Neural crest cell (in vitro differentiated cells): ENCODE measurements around the gene NME9. TPM values are rescaled to one million over a fixed set of nuclear protein-coding genes. Genes with fewer than 3 reads are reported as not detected.

Experiments used
- DNase-seq: peaks from one replicate; pipeline ENCODE4 v3.0.0; 2021; ENCODE audit warnings: low read depth, mixed read lengths, low spot score
- H3K27ac Mint-ChIP-seq: one replicate; pipeline ENCODE4 v1.8.0; 2021; ENCODE audit warnings: mild to moderate bottlenecking, mixed read lengths; ENCODE audit not compliant: unreplicated experiment
- H3K27me3 Mint-ChIP-seq: 2 replicates; pipeline ENCODE4 v1.8.0; 2021; ENCODE audit warnings: low read depth, mild to moderate bottlenecking, mixed read lengths
- H3K36me3 Mint-ChIP-seq: 2 replicates; pipeline ENCODE4 v1.8.0; 2021; ENCODE audit warnings: low read depth, mild to moderate bottlenecking, mixed read lengths
- H3K4me1 Mint-ChIP-seq: 2 replicates; pipeline ENCODE4 v1.8.0; 2021; ENCODE audit warnings: mixed read lengths
- H3K4me3 Mint-ChIP-seq: one replicate; pipeline ENCODE4 v1.8.0; 2021; ENCODE audit warnings: mild to moderate bottlenecking, mixed read lengths
- H3K9me3 Mint-ChIP-seq: 2 replicates; pipeline ENCODE4 v1.8.0; 2021; ENCODE audit warnings: mixed read lengths
- CTCF ChIP-seq: fragments of 200-600 bp; sonication (generic); conservative IDR thresholded peaks from 2 replicates; pipeline ENCODE4 v1.5.0; 2021; ENCODE audit warnings: antibody characterized with exemption, mild to moderate bottlenecking
- total RNA-seq: library from RNA; stranded (reverse); gene quantifications from 2 replicates; pipeline ENCODE4 v1.2.1, GENCODE V29; 2021

Gene NME9
- total RNA-seq, 1 donor from 2014 or later = 0.79 TPM

GRCh38 chr3:138289701-138290100 is 40.0 kb downstream of the NME9 start:
- Mint-ChIP-seq H3K36me3 (peaks cover 30% of the 10 kb centered on the region), H3K4me1 (no peaks in the 10 kb centered on the region), H3K4me3 (no peak overlapping the region), H3K27ac (no peak overlapping the region), H3K27me3 (no peaks in the 10 kb centered on the region), H3K9me3 (no peaks in the 10 kb centered on the region)
- no peak for DNase-seq
- no peak for TF ChIP-seq CTCF

- Mint-ChIP-seq H3K27me3 (no peaks in the 10 kb centered on the region), H3K4me1 (no peaks in the 10 kb centered on the region), H3K9me3 (no peaks in the 10 kb centered on the region), H3K4me3 (no peak overlapping the region), H3K27ac (no peak overlapping the region), H3K36me3 (peaks cover 30% of the 10 kb centered on the region)
- no peak for DNase-seq
- TF ChIP-seq CTCF = no peak
Observed at GRCh38 chr3:138289260-138289659, 40.4 kb downstream of the NME9 start.

GRCh38 chr3:138284957-138285477 is 44.6 kb downstream of the NME9 start:
- TF ChIP-seq CTCF = no peak
- peaks cover 21% of the 10 kb centered on the region for H3K36me3 Mint-ChIP-seq
- H3K4me1 Mint-ChIP-seq = no peaks in the 10 kb centered on the region
- no peak overlapping the region for H3K4me3 Mint-ChIP-seq
- DNase-seq = no peak
- H3K27ac Mint-ChIP-seq = no peak overlapping the region
- no peaks in the 10 kb centered on the region for H3K27me3 Mint-ChIP-seq
- no peaks in the 10 kb centered on the region for H3K9me3 Mint-ChIP-seq

GRCh38 chr3:138284079-138284478 is 45.6 kb downstream of the NME9 start:
- no peaks in the 10 kb centered on the region for H3K27me3 Mint-ChIP-seq
- H3K4me1 Mint-ChIP-seq = no peaks in the 10 kb centered on the region
- DNase-seq = no peak
- peaks cover 12% of the 10 kb centered on the region for H3K36me3 Mint-ChIP-seq
- H3K4me3 Mint-ChIP-seq = no peak overlapping the region
- TF ChIP-seq CTCF = no peak
- H3K9me3 Mint-ChIP-seq = no peaks in the 10 kb centered on the region
- H3K27ac Mint-ChIP-seq = no peak overlapping the region

- H3K4me1 Mint-ChIP-seq = no peaks in the 10 kb centered on the region
- no peak overlapping the region for H3K27ac Mint-ChIP-seq
- no peaks in the 10 kb centered on the region for H3K9me3 Mint-ChIP-seq
- no peak overlapping the region for H3K4me3 Mint-ChIP-seq
- H3K27me3 Mint-ChIP-seq = no peaks in the 10 kb centered on the region
- DNase-seq = no peak
- no peak for TF ChIP-seq CTCF
- H3K36me3 Mint-ChIP-seq = peaks cover 5% of the 10 kb centered on the region
Observed at GRCh38 chr3:138282836-138283235, 46.8 kb downstream of the NME9 start.

- no peak for TF ChIP-seq CTCF
- H3K36me3 Mint-ChIP-seq = peaks cover 5% of the 10 kb centered on the region
- H3K27me3 Mint-ChIP-seq = no peaks in the 10 kb centered on the region
- no peak for DNase-seq
- H3K4me3 Mint-ChIP-seq = no peak overlapping the region
- no peaks in the 10 kb centered on the region for H3K4me1 Mint-ChIP-seq
- no peaks in the 10 kb centered on the region for H3K9me3 Mint-ChIP-seq
- H3K27ac Mint-ChIP-seq = no peak overlapping the region
Observed at GRCh38 chr3:138281561-138281960, 48.1 kb downstream of the NME9 start.
